Brain microvascular endothelial cell (primary cell): ENCODE results near the gene CEACAM4.

ENCODE experiments used
- DNase-seq: peaks from one replicate; pipeline ENCODE4 v3.0.0-alpha.2; 2020
- H3K27ac ChIP-seq: fragments of 250-450 bp; sonication (Bioruptor Pico); 2 replicates; pipeline ENCODE4 v1.5.1; 2020; ENCODE audit warnings: mild to moderate bottlenecking, moderate library complexity
- H3K27me3 ChIP-seq: fragments of 250-450 bp; sonication (Bioruptor Pico); replicated peaks from 2 replicates; pipeline ENCODE4 v1.5.1; 2020; ENCODE audit warnings: mild to moderate bottlenecking
- H3K36me3 ChIP-seq: fragments of 250-450 bp; sonication (Bioruptor Pico); replicated peaks from 2 replicates; pipeline ENCODE4 v1.5.1; 2020; ENCODE audit warnings: mild to moderate bottlenecking
- H3K4me3 ChIP-seq: 2 replicates; pipeline ENCODE4 v1.5.1; 2011; ENCODE audit warnings: low read depth, mild to moderate bottlenecking, control low read depth, low read length, moderate library complexity
- in situ Hi-C: cut with HindIII; loops from 2 replicates; pipeline ENCODE4 v1.10.0; 2017; ENCODE audit warnings: low sequenced_read_pairs, low pct_ligation_motif_present
- TF ChIP-seq, protein P1 (sequence below): IDR thresholded peaks from 2 replicates; pipeline ENCODE4 v1.5.1; 2011; ENCODE audit warnings: low read depth, mild to moderate bottlenecking, moderate library complexity, low read length, control low read depth, inconsistent platforms; ENCODE audit errors: missing control alignments

CEACAM4 gene

GRCh38 chr19:41615207-41615606 lies 11.7 kb downstream of the CEACAM4 start:
- no peak for DNase-seq
- in situ Hi-C loops, result no loop called here

GRCh38 chr19:41612483-41612882 lies 14.4 kb downstream of the CEACAM4 start:
- Histone ChIP-seq H3K4me3 (no peak overlapping the region), H3K36me3 (no peaks in the 10 kb centered on the region), H3K27me3 (no peaks in the 10 kb centered on the region), H3K27ac (no peak overlapping the region)
- in situ Hi-C loops, result no loop called here
- no peak for DNase-seq
- TF ChIP-seq, protein P1, sequence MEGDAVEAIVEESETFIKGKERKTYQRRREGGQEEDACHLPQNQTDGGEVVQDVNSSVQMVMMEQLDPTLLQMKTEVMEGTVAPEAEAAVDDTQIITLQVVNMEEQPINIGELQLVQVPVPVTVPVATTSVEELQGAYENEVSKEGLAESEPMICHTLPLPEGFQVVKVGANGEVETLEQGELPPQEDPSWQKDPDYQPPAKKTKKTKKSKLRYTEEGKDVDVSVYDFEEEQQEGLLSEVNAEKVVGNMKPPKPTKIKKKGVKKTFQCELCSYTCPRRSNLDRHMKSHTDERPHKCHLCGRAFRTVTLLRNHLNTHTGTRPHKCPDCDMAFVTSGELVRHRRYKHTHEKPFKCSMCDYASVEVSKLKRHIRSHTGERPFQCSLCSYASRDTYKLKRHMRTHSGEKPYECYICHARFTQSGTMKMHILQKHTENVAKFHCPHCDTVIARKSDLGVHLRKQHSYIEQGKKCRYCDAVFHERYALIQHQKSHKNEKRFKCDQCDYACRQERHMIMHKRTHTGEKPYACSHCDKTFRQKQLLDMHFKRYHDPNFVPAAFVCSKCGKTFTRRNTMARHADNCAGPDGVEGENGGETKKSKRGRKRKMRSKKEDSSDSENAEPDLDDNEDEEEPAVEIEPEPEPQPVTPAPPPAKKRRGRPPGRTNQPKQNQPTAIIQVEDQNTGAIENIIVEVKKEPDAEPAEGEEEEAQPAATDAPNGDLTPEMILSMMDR, result no peak

More at GRCh38 chr19:41615207-41615606, 11.7 kb downstream of the CEACAM4 start:
- no peak overlapping the region for H3K4me3 ChIP-seq
- no peaks in the 10 kb centered on the region for H3K36me3 ChIP-seq
- no peak overlapping the region for H3K27ac ChIP-seq
- TF ChIP-seq, protein P1, result no peak
- no peaks in the 10 kb centered on the region for H3K27me3 ChIP-seq

- Histone ChIP-seq H3K4me3 (no peak overlapping the region), H3K27me3 (no peaks in the 10 kb centered on the region), H3K36me3 (no peaks in the 10 kb centered on the region), H3K27ac (no peak overlapping the region)
- TF ChIP-seq, protein P1, result no peak
- no peak for DNase-seq
- in situ Hi-C loops, result no loop called here
Observed at GRCh38 chr19:41610789-41611188, 16.1 kb downstream of the CEACAM4 start.

DNA sequence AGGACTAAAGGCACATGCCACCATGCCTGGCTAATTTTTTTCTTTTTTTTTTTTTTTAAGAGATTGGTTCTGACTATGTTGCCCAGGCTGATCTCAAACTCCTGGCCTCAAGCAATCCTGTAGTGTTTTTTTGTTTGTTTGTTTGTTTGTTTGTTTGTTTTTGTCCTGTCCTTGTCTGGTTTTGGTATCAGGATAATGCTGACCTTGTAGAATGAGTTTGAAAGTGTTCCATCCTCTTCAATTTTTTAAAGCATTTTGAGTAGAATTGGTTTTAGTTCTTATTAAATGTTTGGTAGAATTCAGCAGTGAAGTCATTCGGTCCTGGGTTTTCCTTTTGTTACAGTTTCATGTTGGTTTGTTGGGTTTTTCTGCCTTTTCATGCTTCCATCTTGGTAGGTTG lies 19.2 kb downstream of the CEACAM4 start:
- in situ Hi-C loops, result no loop called here
- Histone ChIP-seq H3K27ac (no peak overlapping the region), H3K4me3 (no peak overlapping the region), H3K27me3 (no peaks in the 10 kb centered on the region), H3K36me3 (no peaks in the 10 kb centered on the region)
- DNase-seq, result no peak
- TF ChIP-seq, protein P1, result no peak

DNA sequence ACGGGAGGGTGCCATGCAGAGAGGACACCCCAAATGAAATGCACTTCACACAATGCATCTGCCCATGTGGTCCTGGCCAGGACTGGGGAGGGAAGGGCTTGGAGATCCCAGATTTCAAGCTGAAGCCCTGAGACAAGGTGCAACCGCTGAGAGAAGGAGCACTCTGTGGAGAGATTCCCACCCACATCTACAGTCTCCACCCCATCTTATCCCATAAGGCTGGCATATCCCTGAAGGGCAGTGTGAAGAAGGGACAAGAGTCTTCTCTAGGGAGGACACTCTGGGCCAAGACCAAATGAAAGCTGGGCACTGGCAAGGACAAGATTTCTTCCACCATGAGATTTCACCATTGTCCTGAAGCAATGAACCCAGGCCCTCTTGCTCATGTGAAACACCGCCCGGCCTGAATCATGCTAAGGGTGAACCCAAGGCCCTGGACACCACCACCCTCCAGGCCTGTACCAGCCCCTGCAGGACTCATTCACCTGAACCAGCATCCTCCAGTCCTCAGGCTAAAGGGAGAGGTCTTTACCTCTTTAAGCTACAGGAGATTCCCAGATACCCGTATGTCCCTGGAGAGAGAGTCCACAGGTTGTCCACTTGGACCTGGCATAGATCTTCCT lies 20.5 kb downstream of the CEACAM4 start:
- H3K27me3 ChIP-seq, result no peaks in the 10 kb centered on the region
- no peak overlapping the region for H3K4me3 ChIP-seq
- TF ChIP-seq, protein P1, result no peak
- in situ Hi-C loops, result no loop called here
- no peaks in the 10 kb centered on the region for H3K36me3 ChIP-seq
- DNase-seq, result no peak
- no peak overlapping the region for H3K27ac ChIP-seq

DNA sequence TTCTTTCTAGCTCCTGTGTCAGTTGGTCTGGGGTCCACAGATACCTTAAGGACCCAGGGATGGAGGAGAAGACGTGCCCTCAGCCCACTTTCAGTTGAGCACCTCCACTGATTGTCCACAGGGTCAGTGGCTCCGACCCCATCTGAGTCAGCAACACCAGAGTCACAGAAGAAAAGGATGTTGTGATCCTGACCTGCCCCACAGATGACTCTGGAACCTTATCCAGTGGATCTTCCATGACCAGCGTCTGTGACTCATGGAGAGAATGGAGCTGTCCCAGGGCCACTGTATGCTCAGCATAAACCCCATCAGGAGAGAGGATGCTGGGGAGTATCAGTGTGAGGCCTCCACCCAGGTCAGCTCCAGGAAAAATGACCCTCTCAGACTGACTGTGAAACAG lies 22.0 kb downstream of the CEACAM4 start:
- H3K36me3 ChIP-seq, result no peaks in the 10 kb centered on the region
- TF ChIP-seq, protein P1, result no peak
- H3K27me3 ChIP-seq, result no peaks in the 10 kb centered on the region
- in situ Hi-C loops, result no loop called here
- no peak overlapping the region for H3K27ac ChIP-seq
- DNase-seq, result no peak
- H3K4me3 ChIP-seq, result no peak overlapping the region
